HG02885 (cell line): Measurements from ENCODE around the gene JCAD.

ENCODE experiments used
- ATAC-seq: cut with Tn5 transposase; IDR thresholded peaks from one replicate; pipeline ENCODE4 v1.9.1; 2021; ENCODE audit warnings: mild to moderate bottlenecking; ENCODE audit not compliant: unreplicated experiment, poor library complexity

The JCAD gene

DNA sequence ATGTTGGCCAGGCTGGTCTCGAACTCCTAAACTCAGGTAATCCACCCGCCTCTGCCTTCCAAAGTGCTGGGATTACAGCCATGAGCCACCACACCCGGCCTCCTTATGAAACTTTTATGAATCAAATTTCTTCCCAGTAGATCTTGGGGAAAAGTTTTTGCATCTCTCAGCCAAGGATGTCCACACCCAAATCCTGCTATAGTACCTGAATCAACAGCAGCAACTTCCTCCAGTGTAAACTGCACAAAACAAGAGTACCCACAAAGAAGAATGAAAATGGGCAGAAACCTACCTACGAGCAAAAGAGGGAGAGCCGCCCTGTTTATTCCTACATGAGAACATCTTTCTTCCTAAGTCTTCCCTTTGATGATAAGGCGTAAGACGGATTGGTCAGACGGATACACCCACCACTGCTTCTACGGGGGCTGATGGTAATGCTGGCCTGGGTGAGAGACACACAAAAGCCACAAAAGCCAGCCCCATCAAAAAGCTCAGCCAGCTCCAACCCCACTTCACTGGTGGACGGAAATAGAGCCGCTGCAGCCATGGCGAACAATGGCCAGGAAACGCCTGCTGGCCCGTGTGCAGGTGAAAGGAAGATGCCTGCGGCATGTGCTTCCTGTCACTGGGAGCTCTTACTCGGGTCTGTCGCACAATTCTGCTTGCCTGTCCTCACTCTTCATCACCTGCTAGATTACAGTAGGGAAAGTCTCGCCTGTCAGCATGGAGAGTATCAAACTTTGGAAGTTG lies 10.4 kb downstream of the JCAD start:
- no peak for ATAC-seq

DNA sequence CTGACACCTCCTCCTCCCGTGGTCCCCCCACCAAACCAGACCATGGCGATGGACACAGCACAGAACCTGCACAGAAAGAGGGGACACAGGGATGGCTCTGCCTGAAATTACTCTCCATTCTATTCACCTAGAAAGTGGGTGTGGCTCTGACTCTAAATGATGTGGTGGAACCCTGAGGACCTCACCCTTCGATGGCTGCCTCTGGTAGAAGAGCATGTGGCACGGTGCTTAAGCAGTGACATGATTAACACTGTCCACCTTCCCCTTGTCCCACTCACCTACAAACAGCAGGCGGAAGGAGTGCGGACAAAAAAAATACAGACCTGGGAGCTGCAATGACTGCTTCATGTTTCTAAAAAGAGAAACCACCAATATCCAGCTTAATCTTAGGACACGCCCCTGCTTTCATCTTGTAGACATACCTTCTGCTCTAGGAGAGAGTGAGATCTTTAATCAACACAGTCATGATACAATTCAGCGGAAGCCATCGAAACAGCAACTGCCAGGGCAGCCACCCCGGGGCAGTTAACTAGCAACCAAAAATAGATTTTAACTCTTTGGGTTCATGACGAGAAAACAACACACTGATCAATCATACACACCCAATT lies 11.4 kb downstream of the JCAD start:
- no peak for ATAC-seq

DNA sequence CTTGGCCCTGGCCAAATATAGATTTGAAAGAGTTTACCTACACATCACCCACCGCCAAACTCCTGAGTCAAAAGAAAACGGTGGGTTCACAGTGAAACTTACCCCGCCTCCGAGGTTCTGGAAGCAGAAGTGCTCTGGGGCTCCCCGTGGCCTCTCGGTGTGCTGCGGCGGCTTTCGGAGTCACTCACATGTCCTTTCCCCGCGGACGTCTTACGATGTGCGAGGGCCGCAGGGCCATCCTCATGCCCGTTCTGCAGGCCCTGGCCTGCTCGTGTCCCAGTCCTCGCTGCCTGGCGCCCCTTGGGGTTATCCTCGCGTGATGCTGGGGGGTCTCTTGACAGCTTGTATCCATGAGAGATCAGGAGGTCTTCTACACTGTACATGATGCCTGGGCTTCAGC lies 12.0 kb downstream of the JCAD start:
- peak; percentile 81 for ATAC-seq

DNA sequence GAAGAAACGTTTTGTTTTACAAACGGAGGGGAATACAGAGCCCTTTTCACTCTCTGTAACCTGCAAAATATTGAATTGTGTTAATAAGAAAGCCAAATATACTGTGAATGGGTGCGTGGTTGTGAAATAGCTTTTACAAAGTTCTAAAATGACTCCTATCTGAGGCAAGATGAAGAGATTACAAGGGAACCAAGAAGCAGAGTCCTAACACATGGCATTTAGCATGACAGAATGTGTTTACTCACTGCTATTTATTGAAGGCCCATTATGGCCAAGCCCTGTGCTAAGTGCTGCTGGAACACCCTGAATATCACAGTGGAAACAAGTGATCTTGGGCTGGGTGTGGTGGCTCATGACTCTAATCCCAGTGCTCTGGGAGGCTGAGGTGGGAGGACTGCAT lies 12.9 kb downstream of the JCAD start:
- no peak for ATAC-seq

DNA sequence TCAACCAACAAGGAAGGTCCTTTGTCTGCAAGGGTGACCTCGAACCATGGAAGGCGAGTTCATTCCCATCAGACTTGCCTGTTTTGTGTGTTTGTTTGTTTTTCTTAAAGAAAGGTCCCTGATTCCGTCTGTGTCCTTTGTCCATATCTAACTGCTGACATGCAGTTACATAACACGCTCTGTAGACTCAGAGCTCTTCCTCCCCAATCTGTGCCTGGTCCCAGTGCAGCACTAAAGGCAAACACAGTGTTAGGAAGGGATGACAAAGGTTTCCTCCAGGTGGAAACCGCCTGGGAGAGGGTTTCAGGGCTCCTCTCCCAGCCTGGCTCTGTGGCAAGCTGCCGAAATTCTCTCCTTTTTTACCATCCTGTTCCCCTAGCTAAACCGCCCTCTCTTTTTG lies 13.4 kb downstream of the JCAD start:
- no peak for ATAC-seq

DNA sequence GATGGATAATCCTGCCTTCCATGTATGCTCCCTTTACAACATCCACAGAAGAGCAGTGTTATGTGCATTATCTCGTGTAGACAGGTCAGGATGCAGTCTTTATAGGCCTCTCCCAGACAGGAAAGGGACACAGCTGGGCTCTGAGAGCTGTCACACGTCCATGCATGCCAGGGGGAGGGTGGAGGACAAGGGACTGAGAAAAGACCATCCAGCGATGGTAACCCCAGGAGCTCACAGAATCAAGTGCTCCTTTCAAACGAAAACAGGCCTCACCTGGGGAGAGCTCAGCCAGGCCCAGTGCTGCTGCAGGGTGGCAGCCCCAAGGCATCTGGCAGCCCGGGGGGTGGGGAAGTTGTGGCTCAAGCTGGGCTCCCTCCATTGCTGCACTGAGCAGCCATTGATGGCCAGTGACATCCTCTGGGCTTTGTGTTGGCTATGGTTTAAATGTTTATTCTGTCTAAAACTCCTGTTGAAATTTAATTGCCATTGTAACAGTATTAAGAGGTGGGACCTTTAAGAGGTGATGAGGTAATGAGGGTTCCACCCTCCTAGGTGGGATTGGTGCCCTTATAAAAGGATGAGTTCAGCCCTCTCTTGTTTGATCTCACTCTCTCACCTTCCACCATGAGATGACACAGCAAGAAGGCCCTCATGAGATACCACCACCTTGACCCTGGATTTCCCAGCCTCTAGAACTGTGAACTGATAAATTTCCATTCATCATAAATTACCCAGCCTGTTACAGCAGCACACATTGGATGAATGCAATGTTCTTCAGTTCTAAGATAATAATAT lies 15.7 kb downstream of the JCAD start:
- no peak for ATAC-seq

DNA sequence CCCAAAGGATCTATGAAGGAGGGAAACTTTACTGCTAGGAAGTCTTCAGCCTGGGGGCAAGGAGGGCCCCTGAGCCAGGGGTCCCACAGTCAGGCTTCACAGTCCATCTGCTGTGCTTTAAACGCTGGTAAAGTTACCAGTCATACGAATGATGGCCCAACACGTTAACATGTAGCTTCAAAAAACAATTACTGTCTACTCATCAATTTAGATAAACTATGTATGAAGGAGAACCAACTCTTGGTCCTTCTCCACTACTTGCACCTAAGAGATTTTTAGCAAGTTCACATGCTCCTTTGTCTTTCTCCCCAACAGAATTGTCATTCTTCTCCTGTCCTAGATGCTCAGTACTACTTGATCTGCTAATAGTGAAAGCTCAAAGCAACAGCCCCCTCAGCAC lies 16.6 kb downstream of the JCAD start:
- no peak for ATAC-seq

DNA sequence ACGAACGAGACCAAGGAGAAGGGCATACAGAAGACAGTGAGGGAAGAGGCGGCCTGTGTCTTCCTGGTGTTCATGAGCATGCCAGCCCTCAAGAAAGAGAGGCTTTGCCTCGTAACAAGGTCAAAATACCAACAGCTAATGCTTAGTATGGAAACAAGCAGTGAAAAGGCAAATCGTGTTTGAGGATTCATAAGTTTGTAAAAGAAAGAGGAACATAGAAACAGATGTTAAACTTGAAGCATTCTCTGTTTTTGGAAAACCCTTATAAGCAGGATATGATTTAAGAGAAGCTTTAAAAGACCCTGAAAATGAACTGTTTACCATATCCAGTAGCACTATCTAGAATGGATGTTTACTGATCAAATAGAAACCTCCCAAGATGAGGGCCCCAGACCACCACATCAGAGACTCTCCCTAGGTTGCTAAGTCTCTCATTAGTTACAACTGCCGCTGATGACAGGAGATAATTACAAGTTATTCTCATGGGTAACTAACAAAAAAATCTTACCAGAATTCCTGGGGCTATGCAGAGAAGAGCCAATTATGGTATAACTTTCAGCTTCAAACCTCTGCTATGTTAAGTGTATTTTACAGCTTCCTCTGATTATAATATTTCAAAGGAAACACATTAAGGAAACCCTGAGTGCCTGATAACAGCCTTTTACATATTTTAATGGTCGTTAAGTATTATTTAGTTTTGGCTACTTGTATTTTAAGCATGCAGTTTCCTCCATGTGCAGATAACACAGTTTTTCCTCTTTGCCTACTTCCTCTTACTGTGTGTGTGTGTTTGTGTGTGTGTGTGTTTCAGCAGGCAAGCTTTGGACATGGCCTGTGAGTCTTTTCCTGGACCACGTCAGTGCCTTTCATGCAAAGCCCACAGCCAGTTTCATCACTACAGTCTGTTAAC lies 17.9 kb downstream of the JCAD start:
- ATAC-seq: no peak

DNA sequence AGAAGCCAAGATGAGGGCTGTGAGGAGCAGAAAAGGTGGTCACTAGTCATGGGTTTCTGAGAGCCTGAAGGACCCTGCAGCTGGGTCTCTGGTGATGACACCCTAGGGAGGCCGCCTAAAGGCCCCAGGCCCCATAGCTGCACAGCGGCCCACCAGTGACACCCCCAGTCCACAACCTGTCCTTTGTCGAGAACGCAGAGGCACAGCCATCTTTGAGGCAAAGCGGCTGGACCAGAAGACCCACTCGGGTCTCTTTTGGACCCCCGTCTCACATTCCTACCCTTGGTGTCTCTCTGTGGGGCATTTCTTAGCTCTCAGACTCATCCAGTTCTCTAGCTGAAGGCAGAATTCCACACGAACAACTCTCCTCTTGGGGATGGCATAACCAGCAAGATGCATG lies 18.8 kb downstream of the JCAD start:
- ATAC-seq: no peak

DNA sequence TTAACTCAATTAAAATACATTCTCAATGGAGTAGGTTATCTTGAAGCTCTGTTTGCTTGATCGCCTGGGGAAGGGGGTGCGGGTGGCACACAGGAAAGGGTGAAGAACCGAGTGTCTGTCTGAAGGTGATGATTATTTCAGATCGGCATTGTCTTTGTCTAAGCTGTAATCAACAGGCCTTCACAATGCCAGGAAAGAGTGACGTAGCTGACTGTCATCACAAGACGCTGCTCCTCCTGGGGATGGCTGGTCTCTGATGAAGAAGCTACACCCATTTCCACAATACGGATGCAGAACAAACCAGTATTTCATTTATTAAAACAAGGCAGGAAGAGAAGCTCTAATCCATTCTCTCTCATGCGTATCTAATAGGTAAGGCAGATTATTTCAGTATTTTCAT lies 19.4 kb downstream of the JCAD start:
- ATAC-seq: no peak

DNA sequence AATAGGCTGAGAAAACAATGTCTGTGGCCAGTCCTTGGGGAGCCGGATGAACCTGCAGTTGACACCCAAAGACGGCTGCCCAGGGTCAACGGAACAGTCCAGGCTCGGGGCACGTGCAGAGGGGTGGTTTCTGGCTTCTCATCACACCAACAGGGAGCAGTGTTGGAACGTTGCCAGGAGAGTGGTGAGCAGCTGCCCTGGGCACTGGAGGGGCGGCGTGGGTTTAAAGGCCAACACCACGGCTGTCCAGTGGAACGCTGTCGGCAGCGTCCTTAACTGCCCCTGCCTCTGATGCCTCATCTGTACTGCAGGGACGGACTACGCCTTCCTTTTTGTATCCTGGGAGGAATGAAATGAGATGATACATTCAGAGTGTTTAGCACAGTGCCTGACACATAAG lies 19.8 kb downstream of the JCAD start:
- no peak for ATAC-seq

DNA sequence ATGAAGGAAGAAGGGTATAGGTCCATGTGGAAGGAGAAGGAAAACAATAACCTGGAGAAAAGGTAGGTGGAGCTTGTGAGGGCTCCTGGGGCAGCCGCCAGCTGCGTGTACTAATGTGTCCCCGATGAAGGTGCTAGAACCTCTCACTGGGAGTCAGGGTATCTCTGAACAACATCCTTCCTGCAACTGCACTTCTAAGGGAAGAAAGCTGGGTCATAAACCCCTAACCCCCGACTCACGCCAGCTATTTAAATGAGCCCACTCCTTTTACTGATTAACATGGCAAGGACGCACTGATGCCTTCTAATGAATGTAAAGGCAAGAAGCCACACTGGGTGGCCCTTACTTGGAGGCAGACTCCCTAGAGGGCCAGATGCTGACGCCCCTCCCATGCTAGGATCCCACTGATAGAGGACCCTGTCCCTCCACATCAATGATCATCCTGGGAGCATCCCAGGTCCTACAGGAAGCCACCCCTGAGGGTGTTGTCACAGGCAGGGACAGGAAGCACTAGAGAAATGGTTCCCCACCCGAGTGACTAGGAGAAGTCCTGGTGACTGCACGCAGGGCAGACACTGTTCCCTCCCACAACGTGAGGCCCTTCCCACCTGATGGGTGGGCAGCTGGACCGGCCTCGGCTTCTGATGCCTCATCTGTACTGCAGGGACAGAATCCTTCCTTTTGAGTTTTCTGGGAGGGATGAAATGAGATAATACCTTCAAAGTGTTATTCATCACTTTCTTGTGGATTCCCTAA lies 20.4 kb downstream of the JCAD start:
- no peak for ATAC-seq

DNA sequence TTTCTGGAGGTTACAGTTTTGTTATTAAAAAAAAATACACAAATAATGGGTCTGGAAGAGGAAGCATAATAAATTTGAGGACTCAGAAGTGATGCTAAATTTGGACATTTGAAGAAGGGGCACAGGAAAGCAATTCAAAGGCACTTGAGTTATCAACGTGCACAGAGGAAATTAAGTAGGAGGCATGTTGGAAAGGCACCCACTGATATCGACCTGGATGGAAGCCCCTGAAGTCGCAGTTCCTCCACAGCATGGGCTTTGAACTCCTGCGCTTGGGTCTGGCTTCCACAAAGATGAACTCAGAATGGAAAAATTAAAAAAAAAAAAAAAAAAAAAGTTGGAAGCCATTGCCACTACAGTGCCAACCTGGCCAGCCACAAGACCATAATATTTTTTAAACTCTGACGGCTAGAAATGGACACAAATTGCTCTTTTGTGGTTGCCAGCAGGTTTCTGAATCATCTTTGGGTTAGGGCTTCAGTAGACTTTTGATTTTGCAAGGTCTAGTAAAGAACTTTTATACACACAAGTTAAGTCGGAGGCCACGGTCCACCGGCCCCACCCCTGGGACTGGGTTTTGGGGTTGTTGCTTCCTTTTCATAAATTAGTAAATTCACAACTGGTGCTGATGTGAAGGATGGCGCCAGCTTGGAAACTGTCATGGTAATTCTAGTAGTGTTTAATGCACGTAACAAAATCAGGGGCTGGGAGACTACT lies 21.6 kb downstream of the JCAD start:
- ATAC-seq: no peak

DNA sequence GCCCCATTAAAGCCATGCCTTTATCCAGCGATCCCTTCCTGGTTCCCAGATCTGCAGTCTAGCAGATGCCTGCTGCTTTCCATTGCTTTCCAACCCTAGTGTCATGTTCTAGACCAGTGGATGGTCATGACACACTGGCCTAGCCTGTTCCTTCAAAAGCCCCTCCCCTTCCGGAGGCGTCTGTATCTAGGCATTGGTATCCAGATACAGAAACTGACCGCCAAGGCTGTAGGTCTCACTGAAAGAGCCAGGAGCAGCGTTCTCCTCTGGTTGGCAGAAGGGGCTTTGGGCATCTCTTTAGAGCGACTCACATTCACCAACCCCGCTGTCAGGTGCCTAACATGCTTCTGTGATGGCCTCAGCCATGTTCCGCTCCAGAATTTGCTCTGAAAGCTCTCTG lies 22.6 kb downstream of the JCAD start:
- no peak for ATAC-seq

DNA sequence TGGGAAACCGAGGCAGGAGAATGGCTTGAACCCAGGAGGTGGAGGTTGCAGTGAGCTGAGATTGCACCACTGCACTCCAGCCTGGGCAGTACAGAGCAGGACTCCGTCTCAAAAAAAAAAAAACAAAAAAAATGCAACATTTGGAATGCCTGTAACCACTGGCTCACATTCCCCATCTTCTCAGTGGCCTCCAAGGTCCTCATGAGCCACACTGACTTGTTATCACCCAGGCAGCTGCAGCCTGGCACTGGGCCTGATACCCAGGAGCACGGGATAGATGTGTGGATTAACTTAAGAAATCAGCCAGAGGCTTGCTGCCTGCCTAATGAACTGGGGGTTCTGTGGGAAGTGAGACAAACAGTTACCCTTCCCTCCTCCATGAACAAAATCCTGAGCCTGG lies 23.0 kb downstream of the JCAD start:
- no peak for ATAC-seq

DNA sequence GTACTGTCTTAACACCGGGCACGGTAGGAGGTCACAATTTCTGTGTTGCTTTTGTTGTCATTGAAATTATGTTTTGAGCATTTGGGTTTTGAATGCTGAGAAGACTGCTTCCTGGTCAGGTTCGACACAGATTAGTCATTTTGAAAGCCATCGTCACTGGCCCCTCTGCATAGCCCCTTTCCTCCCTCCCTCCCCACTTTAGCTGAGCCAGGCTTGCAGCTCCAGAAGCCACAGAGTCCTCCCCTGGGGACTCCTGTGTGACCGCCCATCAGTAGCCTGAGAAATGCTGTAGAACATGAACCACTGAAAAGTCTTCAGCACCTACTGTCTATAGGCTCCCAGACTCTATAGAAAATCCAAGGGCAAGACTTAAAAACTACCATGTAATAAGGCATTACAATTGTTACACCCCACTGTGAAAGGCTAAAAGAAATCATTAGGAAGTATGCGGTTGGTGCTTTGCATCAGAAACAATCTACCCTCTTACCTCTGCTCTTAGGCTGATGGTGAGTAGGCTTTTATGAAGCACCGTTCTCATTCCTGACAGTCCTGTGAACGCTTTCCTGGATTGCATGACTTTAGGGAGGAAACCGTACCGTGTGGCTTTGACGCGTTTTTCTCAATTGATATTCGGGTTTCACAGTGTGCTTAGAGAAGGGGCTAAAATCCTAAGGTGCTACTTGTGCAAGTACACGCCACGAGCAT lies 24.8 kb downstream of the JCAD start:
- ATAC-seq: peak; percentile 89

DNA sequence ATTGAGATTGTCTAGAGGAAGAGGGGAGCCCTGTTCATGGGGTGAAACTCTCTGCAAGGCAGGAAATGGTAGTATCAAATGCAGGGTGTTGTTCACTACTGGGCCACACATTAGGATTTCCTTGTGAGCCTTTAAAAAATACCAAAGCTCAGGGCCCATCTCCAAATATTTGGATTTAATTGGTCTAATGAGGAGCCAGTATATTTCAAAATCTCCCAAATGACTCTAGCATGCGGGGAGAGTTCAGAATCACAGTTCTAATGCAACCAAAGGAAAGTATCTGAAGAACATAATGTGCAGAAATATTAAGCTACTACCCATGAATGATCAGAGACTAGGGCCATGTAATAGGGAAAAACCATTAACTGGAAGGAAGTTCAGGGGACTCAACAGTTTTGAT lies 27.3 kb downstream of the JCAD start:
- no peak for ATAC-seq

DNA sequence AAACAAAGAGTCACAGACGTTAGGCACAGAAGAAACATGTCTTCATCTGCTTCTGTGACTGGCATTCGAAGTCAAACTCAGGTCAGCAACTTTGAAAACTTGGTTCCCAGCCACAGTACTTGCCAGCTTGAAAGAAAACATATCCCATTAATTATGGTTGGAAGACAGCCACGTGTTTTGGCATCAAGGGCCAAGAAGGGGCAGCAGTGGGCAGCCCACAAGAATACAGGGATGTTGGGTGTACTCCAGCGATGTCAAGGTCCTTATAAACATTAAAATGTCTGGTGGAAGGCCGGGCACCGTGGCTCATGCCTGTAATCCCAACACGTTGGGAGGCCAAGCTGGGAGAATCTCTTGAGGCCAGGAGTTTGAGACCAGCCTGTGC lies 29.5 kb downstream of the JCAD start:
- no peak for ATAC-seq
